HG03159 (cell line): ENCODE measurements around the gene PRKD3.
"Not testable (repeated sequence)": the region's sequence is repeated elsewhere in the genome, so short reads cannot be mapped to it uniquely, and the experiment has no call there.

Source experiments
- ATAC-seq: cut with Tn5 transposase; IDR thresholded peaks from one replicate; pipeline ENCODE4 v1.9.1; 2021; ENCODE audit warnings: mild to moderate bottlenecking, moderate library complexity; ENCODE audit not compliant: unreplicated experiment

Gene PRKD3

DNA sequence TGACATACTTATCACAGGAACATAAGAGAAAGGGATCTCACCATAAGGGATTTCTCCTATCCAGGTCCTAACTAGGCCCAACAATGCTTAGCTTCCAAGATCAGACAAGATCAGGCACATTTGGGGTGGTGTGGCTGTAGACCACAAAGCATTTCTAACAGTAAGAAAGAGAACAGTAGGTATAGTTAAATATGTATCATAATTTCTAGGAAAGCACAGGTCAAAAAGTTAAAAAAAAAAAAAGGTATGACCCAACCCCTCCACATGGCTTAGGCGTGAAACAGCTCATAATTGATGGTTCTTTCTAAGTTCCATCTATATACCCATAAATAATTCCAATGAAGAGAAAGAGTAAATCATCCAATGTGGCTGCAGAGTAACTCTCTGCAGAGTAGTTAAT, 6.9 kb downstream of the PRKD3 start:
- no peak for ATAC-seq

DNA sequence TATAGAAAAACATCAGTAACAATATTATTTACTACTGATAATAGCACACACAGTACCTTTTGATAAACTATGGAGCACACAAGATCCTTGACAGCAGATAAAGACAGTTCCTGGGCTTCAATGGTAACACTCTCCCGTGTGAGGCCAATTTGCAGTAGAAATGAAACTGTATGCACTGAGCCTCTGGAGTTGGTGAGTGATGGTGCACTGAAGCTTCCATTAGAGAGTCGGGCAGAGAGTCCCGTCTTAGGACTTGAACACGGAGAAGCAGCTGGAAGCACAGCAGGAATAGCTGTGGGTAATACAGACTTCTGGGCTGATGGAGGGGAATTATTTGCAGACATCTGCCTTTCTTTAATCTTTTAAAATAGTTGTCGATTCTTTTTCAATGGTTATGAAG, 8.5 kb downstream of the PRKD3 start:
- no peak for ATAC-seq

DNA sequence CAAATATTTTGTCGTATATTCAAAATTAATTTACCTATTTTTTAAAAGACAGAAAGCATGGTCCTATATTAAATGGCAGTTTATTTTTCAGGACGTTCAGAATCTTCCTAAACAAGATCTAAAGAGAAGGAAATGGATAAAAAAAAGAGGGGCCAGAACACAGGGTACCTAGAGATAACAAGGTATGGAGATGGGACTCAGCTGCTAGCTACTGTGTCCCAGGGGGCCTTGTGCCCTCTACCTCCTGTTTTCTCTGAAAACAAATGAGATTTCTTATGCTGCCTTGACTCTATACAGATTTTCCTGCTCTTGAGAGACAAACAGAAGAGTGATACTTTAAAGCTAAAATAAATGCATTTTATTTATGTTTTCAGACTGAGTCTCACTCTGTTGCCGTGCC, 9.3 kb downstream of the PRKD3 start:
- no peak for ATAC-seq

DNA sequence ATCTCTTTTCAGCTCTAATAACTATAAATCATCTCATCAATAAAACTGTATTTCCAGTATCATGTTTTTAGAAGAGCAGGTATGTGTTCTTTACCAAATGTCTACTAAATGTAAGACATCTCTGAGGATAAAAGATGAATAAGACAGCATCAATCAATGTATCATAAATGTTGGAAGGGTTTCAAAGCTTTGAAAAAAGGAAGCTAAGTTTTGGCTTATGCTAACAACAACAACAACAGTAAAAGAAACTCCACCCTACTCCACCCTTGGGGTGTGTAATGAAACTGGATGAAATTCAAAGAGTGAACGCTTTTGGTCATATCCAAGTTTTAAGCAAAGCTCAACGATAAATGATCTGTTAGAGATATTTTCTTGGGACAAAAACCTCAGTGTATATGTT, 17.1 kb downstream of the PRKD3 start:
- no peak for ATAC-seq

DNA sequence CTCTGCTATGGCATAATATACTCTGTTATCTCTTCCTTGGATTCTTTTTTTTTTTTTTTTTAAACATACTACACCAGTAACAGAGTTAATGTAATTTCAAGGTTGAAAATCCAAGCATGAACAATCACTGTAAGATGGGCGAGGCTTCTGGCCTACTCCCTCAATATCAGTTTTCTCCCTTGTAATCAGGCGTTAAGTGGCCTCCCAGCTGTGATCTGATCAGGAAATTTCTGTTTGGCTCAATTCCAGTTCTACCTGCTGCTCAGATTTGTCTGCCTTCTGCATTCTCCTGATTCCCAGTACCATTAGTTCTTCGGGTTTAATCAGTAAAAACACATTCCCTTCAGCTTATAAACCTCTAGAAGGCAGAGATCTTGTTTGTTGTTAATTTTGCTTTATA, 18.6 kb downstream of the PRKD3 start:
- ATAC-seq = no peak

DNA sequence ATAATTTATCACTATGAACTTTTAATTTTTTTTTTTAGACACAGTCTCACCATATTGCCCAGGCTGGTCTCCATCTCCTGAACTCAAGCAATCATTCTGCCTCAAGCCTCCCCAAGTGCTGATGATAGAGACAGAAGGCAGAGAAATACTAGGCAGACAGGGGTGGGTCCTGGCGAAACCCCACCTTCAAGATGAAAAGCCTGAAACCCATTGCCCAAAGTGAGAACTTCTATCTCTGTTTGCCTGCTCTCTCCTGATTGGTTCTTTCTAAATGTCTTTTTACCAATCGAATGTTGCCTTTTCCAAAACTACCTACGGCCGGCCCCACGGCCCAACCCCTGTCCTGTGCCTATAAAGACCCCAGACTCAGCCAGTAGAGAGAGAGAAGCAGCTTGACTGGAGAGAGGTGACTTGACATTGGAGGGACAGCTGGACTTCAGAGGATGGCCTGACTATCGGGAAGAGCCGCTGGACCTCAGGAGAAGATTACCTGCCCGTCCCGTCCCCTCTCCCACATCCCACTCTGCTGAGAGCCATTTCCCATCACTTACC, 21.9 kb downstream of the PRKD3 start:
- ATAC-seq = no peak

DNA sequence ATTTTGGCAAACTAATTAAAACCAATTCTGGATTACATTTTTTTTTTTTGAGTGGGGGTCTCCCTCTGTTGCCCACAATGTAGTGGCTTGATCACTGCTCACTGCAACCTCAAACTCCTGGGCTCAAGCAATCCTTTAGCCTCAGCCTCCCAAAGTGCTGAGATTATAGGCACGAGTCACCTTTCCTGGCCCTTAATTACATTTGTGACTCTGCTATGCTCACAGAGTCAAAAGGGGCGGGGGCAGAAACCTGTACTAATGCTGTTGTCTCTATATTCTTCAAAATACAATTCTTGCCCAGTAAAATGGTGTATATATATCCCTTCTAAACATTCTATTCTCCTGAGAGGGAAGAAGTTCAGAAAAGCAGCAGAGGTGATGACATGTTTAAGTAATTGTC, 23.2 kb downstream of the PRKD3 start:
- no peak for ATAC-seq

DNA sequence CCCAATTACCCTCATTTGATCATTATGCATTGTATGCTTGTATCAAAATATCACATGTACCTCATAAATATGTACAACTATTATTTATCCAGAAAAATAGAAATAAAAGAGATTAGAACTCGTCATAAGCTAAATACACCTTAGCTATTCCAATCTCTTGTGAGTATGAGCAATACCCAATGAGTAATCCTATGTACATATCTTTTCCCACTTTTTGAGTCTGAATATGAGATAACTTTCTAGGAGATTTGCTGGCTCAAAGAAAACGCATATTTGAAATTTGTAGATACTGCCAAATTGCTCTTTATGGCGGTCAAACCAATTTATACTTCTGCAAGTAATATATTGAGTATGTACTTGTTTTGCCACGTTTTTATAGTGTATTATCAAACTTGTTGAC, 24.1 kb downstream of the PRKD3 start:
- no peak for ATAC-seq

DNA sequence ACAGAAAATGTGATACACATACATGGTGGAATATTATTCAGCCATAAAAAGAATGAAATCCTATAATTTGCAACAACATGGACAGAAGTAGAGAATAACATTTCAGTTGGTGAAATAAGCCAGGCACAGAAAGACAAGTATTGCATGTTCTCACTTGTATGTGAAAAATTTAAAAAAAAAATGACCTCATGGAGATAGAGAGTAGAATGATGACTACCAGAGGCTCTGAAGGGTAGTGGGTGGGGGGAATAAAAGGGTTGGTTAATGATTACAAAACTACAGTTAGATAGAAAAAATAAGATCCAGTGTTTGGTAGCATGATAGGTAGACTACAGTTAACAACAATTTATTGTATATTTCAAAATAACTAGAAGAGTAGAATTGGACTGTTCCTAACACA, 24.5 kb downstream of the PRKD3 start:
- no peak for ATAC-seq

DNA sequence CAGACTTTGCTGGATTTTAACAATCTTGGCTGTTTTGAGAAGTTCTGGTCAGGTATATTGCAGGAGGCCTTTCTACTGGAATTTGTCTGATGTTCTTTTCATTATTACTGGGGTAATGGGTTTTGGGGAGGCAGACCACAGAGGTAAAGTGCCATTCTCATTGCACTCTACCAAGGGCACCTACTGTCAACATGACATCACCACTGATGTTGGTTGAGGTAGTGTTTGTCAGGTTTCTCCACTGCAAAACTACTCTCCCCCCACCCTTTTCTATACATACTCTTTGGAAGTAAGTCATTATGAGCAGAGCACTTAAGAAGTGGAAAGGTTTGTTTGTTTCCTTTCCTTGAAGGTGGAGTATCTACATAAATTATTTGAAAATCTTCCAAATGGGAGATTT, 27.0 kb downstream of the PRKD3 start:
- no peak for ATAC-seq

DNA sequence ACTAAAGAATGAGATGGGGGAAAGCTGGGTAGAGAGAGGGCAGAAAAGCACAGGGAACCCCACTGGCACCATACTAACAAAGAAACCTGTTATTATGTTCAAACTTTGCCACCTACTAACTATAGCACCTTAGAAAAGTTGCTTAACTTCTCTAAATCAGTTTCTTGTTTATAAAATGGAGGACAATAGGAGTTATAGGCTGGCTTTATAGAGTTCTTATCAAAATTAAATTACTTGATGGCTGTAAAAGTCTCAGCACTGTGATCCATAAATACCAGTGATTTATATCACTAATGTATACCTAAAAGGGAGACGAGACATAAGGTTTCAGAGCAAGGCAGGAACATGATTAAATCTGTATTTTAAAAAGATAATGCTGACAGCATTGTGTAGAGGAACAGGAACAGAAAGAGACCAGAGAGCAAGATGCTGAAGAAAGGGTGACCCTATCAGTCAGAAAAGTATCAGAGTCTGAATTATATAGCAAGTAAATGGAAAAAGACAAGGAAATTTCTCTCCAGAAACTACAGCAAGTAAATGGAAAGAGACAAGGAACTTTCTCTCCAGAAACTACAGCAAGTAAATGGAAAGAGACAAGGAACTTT, 29.1 kb downstream of the PRKD3 start:
- no peak for ATAC-seq

DNA sequence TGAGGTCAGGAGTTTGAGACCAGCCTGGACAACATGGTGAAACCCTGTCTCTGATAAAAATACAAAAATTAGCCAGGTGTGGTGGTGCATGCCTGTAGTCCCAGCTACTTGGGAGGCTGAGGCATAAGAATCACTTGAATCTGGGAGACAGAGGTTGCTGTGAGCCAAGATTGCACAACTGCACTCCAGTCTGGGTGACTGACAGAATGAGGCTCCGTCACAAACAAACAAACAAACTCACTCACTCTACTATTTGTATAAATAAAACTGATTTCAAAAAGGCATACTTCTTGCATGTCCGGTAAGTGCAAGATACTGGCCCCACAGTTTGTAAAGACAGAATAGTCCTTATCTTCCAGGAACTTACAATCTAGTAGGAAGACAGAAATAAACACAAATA, 29.8 kb downstream of the PRKD3 start:
- ATAC-seq = not testable (repeated sequence)

DNA sequence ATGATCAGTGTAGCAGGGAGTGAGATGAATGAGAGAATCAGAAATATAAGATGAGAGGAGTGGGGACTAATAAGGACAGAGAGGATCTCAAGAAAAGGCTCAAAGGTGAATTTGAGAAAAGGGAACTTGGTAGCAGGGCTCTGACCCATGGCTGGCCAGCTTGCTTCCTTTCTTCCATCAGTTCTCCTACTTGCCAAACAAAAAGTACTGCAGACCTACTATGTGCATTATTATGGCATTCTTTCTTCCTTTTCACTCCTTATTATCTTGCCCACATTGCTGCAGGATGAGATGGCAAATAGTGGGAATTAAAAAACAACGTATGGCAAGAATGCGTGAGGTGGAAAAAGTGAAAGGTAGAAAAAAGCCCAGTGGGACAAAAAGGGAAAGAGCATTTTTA, 33.0 kb downstream of the PRKD3 start:
- ATAC-seq = no peak

DNA sequence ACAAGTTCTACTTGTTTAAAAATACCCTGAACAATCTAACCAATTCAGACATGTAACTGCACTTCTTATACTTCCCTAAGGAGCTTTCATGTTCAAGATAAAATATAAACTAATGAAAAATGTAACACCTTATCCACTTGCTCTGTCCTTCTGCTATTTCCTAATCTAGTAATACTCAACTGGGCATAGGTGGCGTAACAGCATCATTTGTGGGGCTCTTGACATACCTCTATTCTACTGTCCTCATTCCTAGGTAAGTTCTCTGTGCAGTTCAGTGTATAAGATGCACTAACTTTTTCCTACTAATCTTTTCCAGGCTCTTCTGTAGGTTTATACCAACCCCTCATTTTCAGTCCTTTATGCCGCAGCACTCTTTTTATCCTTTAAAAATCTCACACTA, 36.7 kb downstream of the PRKD3 start:
- ATAC-seq = no peak

DNA sequence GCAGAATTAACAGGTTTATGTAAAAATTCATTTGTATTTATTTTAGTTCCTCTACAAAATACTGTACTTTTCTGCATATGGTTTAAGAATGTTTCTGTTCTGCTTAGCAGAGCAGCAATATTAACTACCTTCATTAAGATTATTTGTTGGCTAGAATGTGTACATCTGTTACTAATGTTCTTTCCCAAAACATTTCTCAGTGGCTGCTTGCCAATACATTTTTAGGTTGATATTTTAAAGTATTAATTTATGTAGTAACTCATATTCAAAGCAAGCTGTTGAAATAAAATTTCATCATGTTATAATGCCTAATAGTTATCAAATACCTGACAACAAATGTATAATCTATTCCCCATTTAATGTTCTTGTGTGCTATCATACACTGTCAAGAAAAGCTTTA, 40.3 kb downstream of the PRKD3 start:
- ATAC-seq = no peak

DNA sequence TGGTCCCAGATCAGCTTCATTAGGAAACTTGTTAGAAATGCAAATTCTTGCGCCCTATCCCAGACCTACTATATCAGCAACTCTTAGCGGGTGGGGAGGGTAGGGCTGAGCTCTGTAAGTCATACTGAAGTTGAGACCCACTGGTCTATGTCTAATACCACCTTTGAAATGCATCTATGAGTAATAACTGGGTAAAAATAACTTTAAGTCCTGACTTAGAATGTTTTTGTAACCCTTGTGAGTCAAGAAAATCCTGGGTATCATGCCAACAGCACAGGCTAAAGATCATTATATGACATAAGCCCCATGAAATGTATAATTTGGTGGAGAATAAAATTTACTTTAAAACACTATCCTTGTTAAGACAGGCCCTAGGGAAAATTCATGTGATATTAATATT, 41.4 kb downstream of the PRKD3 start:
- no peak for ATAC-seq

DNA sequence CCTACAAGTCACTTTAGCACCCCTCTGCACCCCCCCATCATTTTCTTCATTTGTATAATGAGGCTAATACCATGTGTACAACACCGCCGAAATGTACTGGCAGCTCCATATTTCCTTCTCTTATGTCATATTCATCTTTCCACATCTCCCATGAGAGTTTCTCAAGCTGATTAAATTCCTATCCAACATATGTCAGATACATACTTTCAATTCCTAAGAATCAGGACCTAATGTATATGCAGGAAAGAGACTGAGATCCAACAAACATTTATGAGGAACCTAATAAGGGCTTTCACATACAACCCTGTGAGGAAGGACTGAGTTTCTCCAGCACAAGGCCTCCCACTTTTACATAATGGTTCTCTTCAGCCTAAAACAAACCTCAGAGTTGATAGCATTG, 41.9 kb downstream of the PRKD3 start:
- no peak for ATAC-seq

DNA sequence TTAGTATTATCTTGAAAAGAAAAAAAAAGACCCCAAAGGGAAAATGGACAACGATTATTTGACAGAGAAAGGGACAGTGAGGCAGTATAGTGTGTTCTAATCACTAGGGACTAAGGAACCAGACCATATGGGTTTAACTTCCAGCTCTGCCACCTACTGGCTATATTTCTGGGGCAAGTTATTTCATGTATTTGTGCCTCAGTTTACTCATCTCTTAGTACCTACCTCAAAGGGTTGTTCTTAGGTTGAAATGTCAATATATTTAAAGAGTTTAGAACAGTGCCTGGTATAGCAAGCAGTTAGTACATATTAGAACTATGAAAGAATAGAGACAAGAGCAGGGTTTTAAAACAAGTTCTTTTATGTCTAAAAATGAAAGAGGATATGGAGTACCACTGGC, 42.7 kb downstream of the PRKD3 start:
- no peak for ATAC-seq

DNA sequence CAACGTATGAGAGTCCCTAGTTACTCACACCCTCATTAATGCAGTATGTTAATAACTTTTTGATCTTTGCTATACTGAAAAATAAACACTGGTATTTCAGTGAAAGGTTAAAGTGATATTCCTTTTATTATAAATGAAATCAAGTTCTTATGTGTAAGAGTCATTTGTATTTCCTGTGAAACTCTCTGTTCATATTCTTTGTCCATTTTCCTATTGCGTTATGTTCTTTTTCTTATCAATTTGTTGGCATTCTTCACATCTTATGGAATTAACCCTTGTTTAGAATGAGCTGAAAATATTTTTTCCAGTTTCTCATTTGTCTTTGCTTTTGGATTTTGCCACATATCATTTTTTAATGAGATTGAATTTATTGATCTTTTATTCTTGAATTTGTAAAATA, 48.3 kb downstream of the PRKD3 start:
- ATAC-seq = no peak
